PFSK-1 (cell line): ENCODE data around the gene TPCN1.

Source experiments
- FOXP2 ChIP-seq: optimal IDR thresholded peaks from 2 replicates; pipeline ENCODE3; 2011; ENCODE audit warnings: borderline replicate concordance, control low read depth, inconsistent platforms; ENCODE audit not compliant: insufficient read depth; ENCODE audit errors: extremely low read length, extremely low read depth
- POLR2AphosphoS5 ChIP-seq: IDR thresholded peaks from 2 replicates; pipeline ENCODE4 v1.6.1; 2012; ENCODE audit warnings: low read depth, mild to moderate bottlenecking, control low read depth, low read length, moderate library complexity
- REST ChIP-seq, 2 experiments: IDR thresholded peaks; 2 replicates each; pipeline versions ENCODE4 v1.6.1 to v1.8.0; 2011 to 2012; ENCODE audit warnings: low read depth in 2 of 2, low read length in 2 of 2, control low read depth in 1 of 2, inconsistent platforms in 1 of 2, mild to moderate bottlenecking in 1 of 2, moderate library complexity in 1 of 2; ENCODE audit not compliant: insufficient read depth in 1 of 2
- SIN3A ChIP-seq: IDR thresholded peaks from 2 replicates; pipeline ENCODE4 v1.6.1; 2012; ENCODE audit warnings: mild to moderate bottlenecking, low read length, moderate library complexity, borderline replicate concordance; ENCODE audit not compliant: insufficient read depth
- TAF1 ChIP-seq: IDR thresholded peaks from 2 replicates; pipeline ENCODE4 v1.6.1; 2012; ENCODE audit warnings: low read length, control low read depth, borderline replicate concordance; ENCODE audit not compliant: insufficient read depth

Gene TPCN1

GRCh38 chr12:113320401-113320800 lies 99.1 kb downstream of the TPCN1 start:
- TF ChIP-seq POLR2AphosphoS5: no peak
- no peak for TF ChIP-seq TAF1
- no peak for TF ChIP-seq SIN3A
- TF ChIP-seq FOXP2: no peak
- no peak for TF ChIP-seq REST (IDR thresholded peaks at IDR 0.05; ENCODE audit: insufficient read depth in 1 of 2, low read depth in 2 of 2, low read length in 2 of 2)

GRCh38 chr12:113322343-113322742 lies 101.1 kb downstream of the TPCN1 start:
- TF ChIP-seq TAF1 (no peak), POLR2AphosphoS5 (no peak), FOXP2 (no peak), REST (IDR thresholded peaks at IDR 0.05; ENCODE audit: insufficient read depth in 1 of 2, low read depth in 2 of 2, low read length in 2 of 2) (no peak), SIN3A (no peak)

GRCh38 chr12:113325916-113326315 lies 104.7 kb downstream of the TPCN1 start:
- TF ChIP-seq POLR2AphosphoS5: no peak
- TF ChIP-seq FOXP2: no peak
- no peak for TF ChIP-seq SIN3A
- TF ChIP-seq REST (IDR thresholded peaks at IDR 0.05; ENCODE audit: insufficient read depth in 1 of 2, low read depth in 2 of 2, low read length in 2 of 2): no peak
- no peak for TF ChIP-seq TAF1

- TF ChIP-seq FOXP2: no peak
- TF ChIP-seq POLR2AphosphoS5: no peak
- no peak for TF ChIP-seq SIN3A
- no peak for TF ChIP-seq REST (IDR thresholded peaks at IDR 0.05; ENCODE audit: insufficient read depth in 1 of 2, low read depth in 2 of 2, low read length in 2 of 2)
- TF ChIP-seq TAF1: no peak
Observed at GRCh38 chr12:113326775-113327395, 105.6 kb downstream of the TPCN1 start.
